HG03103 (cell line): ENCODE data around the gene DNAJC8.

Experiments used
- ATAC-seq: cut with Tn5 transposase; IDR thresholded peaks from one replicate; pipeline ENCODE4 v1.9.1; 2021; ENCODE audit warnings: low read depth; ENCODE audit not compliant: unreplicated experiment

The DNAJC8 gene

DNA sequence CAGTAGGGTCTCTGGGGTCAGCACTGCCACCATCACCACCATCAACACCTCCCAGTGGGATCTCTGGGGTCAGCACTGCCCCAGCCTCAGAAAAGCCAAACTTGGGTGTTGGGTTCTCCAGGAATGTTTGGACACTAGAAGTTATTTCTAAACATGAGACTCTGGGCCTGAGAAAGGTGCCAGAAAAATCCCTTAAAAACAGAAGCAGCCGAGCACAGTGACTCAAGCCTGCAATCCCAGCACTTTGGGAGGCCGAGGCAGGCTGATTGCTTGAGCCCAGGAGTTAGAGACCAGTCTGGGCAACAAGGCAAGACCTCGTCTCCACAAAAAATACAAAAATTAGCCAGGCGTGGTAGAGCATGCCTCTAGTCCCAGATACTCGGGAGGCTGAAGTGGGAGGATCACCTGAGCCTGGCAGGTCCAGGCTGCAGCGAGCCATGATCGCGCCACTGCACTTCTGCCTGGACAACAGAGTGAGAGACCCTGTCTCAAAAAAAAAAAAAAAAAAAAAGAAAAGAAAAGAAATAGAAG is 56.8 kb downstream of the DNAJC8 start:
- no peak for ATAC-seq

DNA sequence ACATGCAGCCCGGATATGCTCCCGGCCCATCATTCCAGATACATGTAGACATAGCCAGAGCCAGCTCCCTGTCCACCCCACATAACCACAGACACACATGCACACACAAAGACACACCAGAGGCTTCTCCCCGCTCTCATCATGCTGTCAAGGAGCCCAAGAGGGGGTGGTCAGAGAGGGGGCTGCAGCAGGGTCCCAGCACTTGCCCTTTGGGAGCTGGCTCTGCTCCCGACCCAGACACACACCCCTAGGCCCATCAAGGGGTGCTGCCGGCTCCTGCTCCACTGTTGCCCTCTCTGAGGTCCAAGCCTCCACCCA is 58.9 kb downstream of the DNAJC8 start:
- no peak for ATAC-seq

DNA sequence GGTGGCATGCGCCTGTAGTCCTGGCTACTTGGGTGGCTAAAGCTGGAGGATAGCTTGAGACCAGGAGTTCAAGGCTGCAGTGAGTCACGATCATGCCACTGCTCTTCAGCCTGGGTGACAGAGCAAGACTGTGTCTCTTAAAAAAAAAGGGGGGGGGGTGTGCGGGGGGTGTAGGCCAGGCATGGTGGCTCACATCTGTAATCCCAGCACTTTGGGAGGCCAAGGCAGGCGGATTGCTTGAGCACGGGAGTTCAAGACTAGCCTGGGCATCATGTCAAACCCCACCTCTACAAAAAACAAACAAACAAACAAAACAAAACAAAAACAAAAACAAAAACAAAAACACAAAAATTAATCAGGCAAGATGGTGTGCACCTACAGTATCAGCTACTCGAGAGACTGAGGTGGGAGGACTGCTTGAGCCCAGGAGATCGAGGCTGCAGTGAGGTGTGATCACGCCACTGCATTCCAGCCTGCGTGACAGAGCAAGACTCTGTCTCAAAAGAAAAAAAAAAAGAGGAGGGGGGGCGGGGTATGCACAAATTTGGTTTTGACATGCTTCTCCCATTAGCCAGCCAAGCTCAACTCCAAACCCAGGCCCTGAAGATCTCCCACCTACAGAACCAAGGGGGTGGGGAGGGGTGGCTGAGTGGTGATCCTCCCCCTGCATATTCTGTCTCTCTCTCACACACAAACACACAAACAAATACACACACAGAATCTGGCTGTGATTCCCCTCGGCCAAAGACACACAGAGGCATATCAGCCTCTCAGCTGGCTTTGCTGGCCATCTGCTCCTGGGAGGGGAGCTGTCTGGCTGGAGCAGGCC is 59.5 kb downstream of the DNAJC8 start:
- ATAC-seq: no peak

DNA sequence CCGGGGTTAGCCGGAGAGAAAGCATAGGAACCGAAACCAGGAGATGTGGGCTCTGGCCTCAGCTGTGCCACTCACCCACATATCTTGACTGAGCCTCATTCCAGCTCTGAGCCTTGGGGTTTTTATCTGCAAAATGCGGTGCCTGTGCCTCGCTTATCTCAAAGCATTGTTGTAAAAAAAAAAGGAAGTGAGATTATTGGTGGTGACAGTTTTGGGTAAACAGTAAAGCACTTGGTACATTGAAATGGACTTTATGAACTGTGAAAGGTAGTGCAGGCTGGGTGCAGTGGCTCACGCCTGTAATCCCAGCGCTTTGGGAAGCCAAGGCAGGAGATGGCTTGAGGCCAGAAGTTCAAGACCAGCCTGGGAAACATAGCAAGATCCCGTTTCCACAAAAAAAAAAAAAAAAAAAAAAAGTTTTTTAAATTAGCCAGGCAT is 60.1 kb downstream of the DNAJC8 start:
- ATAC-seq: no peak

DNA sequence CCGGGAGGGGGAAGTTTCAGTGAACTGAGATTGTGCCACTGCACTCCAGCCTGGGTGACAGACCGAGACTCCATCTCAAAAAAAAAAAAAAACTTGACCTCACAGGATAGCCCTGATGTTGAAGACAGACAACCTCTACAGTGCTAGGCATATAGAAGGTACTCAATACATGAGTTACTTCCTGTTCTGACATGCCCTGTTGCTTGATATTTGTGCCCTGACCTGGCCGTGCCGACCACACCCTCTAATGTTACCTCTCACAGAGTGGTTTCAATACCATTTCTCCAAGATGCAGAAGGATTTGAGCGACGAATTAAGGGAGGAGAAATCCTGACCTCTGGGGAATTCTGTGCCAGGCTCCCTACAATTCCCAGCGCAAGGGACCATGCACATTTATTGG is 61.6 kb downstream of the DNAJC8 start:
- ATAC-seq: no peak

DNA sequence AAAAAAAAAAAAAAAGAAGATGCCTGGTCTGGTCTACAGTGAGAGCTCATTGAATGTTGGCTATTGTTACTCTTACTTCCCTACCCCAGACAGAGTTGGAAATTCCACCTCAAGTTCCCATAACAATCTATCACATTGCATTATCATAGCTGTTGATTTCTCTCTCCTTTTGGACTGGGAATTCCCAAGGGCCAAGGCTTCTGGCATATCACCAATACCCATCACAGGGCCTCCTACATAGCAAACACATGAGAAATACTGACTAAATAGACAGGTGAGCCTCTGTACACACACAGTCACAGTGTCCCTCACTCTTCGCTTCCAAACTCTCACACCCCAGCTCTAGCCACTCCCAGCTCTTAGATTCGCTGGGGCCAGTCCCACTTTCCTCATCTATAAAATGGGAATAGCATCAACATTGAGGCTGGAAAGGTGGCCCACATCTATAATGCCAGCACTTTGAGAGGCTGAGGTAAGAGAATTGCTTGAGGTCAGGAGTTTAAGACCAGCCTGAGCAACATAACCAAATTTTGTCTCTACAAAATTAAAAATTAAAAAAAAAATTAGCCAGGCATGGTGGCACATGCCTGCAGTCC is 62.7 kb downstream of the DNAJC8 start:
- no peak for ATAC-seq

DNA sequence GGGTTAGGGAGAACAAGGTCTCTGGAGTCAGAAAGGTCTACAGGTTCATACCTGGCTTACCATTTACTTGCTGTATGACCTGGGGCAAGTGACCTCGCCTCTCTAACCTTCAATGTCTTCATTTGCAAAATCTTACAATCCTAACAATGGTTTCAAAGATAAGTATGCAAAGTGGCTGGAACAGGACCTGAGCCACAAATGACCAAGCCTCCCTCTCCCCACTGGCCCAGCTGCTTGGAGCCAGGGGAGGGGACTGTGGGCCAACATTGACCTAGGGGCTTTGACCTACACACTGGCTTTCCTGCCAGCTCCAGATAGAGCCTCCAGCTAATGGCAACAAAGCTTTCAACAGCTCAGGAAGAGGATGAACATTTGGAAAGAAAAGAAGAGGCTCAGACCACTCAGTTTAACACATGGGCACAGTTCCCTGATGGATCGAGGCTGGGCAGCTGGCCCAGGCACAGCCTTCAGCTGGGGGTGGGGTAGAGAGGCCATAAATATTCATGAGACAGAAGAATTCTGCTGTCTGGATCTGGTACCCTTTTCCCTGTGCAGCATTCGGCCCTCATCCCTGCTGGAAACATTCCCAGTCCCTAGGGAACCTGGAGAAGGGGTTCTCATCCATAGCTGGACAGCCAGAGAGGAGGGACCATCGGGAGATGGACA is 69.2 kb downstream of the DNAJC8 start:
- ATAC-seq: no peak

DNA sequence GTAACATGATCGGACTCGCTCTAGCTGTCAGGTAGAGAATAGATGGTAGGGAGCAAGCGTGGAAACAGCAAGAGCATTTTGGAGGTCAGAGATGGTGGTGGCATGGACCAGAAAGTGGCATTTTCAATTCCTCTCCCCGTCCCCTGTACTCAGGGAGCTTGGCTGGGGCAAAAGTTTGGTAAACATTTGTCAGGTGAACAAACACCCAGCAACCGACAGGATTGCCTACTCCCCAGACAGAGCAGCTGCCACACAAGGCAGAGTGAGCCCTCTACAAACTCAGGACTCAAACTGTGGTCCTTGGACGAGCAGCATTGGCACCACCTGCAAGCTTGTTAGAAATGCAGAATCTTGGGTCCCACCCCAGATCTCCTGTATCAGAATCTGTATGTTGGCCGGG is 70.7 kb downstream of the DNAJC8 start:
- no peak for ATAC-seq

DNA sequence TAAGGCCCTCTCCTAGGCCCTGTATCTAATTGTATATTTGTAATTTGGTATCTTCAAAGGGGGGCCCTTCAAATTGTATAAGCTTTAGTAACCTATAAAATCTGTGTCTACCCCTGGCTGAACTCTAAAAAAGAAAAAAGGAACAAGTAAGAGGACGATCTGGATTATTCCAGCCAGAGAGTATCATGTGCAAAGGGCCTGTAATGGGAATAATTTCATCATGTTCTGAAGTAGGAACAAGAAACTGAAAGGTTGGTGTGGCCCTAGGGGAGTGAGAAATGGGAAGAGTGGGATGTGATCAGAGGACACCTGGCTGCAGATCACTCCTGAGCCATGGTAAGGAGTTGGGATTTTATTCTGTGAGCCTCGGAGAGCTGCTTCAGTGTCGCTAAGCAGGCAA is 71.1 kb downstream of the DNAJC8 start:
- ATAC-seq: no peak

DNA sequence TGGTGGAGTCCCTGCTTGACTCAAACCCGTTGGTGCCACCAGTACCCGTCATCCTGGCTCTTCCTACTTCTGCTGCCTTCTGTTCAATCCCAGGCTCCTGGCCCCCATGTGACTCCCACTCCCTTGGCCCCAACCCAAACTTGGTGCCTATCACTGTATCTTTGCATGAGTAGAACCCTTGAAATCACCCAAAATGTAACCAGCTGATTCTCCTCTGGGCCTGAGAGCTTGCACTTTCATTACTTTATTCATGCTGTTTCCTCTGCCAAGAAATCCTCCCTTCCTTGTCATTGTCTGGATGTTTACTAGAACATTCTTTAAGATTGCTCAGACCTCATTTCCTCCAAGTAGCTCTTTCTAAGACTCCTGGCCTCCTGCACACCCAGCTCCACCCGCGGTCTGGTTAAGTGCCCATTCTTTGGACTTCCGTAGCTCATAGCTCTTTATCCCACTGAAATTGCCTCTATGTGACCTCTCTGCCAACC is 72.0 kb downstream of the DNAJC8 start:
- ATAC-seq: no peak

DNA sequence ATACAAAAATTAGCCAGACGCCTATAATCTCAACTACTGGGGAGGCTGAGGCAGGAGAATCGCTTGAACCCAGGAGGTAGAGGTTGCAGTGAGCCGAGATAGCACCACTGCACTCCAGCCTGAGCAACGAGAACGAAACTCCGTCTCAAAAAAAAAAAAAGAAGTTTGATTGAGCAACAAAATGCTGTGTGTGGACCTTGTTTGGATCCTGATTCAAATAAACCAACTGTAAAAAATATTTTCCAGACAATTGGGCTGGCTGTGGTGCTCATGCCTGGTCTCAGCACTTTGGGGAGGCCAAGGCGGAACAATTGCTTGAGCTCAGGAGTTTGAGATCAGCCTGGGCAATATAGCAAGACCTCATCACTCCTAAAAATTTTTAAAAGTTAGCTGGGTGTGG is 73.1 kb downstream of the DNAJC8 start:
- no peak for ATAC-seq

DNA sequence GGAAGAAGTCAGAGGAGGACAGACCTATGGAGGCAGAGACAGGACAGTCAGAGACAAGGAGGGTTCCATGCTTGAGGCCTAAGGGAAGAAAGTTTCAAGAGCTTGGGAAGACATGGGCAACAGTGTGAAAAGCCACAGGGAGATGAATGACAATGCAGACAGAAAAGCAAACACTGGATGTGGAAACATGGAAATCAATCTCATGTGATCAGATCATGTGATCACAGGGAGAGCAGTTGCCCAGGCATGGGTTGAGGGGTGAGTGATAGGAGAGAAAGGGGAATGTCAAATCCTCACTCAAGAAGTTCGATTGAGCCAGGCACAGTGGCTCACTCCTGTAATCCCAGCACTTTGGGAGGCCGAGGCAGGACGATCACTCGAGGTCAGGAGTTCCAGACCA is 73.6 kb downstream of the DNAJC8 start:
- ATAC-seq: no peak

DNA sequence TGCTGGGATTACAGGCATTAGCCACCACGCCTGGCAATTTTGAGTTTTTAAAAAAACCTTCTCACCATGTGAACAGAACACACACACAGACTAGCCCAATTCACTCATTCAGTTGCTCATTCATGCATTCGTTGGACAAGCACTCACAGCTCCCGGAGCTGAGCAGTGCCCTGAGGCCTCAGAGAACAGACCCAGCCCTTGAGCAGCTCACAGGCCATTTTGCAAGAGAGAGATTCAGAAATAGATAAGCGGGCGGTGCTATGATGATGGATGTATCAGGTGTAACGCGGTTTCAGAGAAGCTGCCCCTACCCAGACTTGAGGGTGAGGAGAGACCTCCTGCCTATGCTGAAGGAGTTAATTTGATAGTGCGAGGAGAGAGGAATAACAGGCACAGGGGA is 74.9 kb downstream of the DNAJC8 start:
- no peak for ATAC-seq

DNA sequence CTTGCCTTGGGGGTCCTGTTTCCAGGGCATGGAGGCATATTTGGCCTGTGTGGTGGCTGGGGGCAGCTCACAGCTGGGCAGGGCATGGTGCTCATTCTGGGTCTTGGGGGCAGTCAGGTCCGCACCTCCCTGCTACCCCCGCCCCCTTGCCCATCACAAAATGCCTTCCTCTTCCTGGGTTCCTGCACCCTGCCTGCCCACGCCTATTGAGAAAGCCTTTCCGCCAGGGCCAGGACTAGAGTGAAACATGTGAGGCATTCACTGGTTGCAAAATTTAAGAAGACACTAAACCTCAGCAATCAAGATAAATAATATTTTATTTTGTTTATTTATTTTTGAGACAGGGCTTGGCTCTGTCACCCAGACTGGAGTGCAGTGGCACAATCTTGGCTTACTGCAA is 76.0 kb downstream of the DNAJC8 start:
- ATAC-seq: no peak

DNA sequence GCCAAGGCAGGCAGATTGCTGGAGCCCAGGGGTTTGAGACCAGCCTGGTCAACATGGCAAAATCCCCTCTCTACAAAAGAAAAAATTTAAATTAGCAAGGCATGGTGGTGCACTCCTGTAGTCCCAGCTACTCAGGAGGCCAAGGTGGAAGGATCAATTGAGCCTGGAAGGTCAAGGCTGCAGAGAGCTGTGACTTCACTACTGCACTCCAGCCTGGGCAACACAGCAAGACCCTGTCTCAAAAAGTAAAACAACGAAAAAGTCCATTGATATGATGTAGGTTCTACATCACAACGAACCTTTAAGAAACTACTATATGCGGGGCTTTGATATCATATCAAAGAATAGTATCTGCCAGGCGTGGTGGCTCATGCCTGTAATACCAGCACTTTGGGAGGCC is 77.2 kb downstream of the DNAJC8 start:
- ATAC-seq: no peak

DNA sequence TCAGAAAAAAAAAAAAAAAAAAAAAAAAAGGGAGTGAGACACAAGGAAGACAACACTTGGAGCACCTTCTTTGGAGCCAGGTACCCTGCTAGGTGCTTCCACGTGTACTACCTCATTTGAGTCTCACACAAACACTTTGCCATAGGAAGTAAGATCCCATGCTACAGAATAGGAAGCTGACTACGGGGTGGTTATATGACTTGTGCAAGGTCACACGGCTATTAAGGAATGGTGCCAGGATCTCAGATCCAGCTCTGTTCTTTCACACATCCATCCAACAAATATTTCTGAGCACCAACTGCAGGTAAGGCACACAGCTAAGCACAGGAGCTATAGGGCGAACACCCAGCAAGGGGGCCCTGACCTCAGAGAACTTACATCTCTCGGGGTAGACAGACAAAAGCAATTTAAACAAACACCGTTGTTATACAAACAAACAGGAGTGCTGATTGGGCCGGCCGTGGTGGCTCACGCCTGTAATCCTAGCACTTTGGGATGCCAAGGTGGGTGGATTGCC is 78.7 kb downstream of the DNAJC8 start:
- ATAC-seq: no peak
